ENCODE measurements around the gene CASD1.
A peak's percentile ranks its signal among the peaks of the same experiment; 100 is the strongest.

CASD1 gene

DNA sequence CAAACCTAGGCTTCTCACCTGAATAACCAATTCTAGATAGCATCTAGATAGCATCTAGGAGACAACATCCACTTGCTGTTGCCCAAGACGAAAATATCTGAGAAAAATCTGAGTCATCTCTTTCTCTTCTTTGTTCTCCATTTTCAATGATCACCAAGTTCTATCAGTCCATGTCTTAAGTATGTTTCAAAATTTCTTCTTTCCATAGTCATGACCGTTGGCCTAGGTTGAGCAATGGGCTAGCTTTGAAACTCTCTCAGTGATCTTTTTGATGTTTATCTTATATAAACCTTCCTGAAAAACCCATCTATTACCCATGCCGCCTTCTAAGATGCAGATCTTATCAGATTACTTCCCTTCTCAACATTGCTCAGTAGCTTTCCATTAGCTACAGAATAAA lies 23.4 kb upstream of the CASD1 start:
- DNase-seq (ENCODE audit: insufficient read length, low spot score) (no peak), FAIRE-seq (no peak)
- no peak for TF ChIP-seq TAF1 (IDR thresholded peaks at IDR 0.05; ENCODE audit: low read depth, low read length)
- no peak for TF ChIP-seq SPI1 (IDR thresholded peaks at IDR 0.05; ENCODE audit: low read depth, low read length)
- no peak for TF ChIP-seq POU2F2 (IDR thresholded peaks at IDR 0.05; ENCODE audit: low read depth, low read length)
- TF ChIP-seq POLR2AphosphoS5 (IDR thresholded peaks at IDR 0.05; ENCODE audit: low read depth, low read length): no peak
- TF ChIP-seq PAX5 (IDR thresholded peaks at IDR 0.05; ENCODE audit: insufficient read depth, low read length, severe bottlenecking): no peak
- no peak for TF ChIP-seq POLR2A (IDR thresholded peaks at IDR 0.05; ENCODE audit: low read depth, low read length)

DNA sequence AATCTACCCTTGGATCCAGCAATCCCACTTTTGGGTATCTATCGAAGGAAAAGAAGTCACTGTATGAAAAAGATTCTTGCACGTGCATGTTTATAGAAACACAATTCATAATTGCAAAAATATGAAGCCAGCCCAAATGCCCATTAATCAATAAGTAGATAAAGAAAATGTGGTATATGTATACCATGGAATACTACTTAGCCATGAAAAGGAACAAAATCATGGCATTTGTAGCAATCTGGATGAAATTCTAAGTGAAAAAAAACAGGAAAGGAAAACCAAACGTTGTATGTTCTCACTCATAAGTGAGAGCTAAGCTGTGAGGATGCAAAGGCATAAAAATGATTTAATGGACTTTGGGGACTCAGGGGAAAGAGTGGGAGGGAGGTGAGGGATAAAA lies 18.2 kb upstream of the CASD1 start:
- DNase-seq (ENCODE audit: insufficient read length, low spot score): no peak
- TF ChIP-seq POU2F2 (IDR thresholded peaks at IDR 0.05; ENCODE audit: low read depth, low read length) (no peak), TAF1 (IDR thresholded peaks at IDR 0.05; ENCODE audit: low read depth, low read length) (no peak), POLR2AphosphoS5 (IDR thresholded peaks at IDR 0.05; ENCODE audit: low read depth, low read length) (no peak), POLR2A (IDR thresholded peaks at IDR 0.05; ENCODE audit: low read depth, low read length) (no peak), PAX5 (IDR thresholded peaks at IDR 0.05; ENCODE audit: insufficient read depth, low read length, severe bottlenecking) (no peak), SPI1 (IDR thresholded peaks at IDR 0.05; ENCODE audit: low read depth, low read length) (no peak)

DNA sequence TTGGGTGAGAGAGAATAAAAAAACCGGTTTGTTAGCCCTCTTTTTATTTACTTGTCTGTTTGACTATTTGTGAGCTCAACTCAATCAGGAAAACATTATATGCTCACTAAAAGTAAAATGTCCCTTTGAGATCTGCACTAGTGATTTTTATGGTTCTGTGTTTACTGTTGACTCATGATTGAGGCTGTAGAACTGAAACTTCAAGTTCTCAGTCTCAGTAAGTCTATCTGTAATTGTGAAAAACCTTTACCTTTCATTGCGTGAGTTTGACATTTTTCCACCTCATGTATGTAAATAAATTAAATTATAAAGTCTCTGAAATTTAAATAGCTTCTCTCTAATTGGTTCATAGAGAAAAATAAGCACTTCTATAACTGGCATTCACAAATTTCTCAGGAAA lies 17.0 kb upstream of the CASD1 start:
- FAIRE-seq (peak; percentile 83), DNase-seq (ENCODE audit: insufficient read length, low spot score) (peak; percentile 11)

More for the DNA sequence above, 18.2 kb upstream of the CASD1 start:
- FAIRE-seq: no peak

DNA sequence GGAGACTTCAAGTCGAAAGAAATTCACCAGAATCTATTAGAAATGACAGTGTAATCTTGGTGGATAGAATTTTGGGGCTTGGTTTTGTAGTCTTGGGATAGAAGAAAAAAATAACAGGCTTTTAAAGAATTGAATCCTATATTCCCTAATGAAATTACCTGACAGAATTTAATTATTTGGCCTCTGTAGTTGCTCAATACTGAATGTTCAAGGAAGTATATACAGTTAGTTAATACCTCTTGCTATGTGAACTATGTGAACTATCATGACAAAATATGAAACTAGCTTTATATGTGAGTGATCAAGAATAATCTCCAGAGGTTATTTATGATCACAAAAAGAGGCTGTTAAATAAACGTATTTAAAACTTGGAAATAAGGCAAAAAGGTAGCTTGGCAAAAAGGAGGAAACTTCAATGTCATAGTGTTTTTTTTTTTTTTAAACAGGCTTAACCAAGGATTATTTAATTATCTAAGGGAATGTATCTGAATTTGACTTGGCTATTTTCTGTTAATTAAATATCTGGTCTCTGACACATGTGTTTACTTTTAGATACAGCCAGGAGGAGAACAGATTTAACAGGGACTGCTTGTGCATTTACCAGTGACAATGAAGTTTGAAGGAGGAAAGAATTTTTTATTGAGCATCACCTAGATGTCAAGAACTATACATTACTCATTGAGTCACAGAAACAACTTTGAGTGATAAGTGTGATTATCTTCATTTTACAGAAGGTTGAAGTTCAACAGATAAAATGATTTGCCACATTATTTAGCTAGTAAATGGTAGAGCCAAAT lies 11.5 kb upstream of the CASD1 start:
- TF ChIP-seq PAX5 (IDR thresholded peaks at IDR 0.05; ENCODE audit: insufficient read depth, low read length, severe bottlenecking) (no peak), POLR2AphosphoS5 (IDR thresholded peaks at IDR 0.05; ENCODE audit: low read depth, low read length) (no peak), POU2F2 (IDR thresholded peaks at IDR 0.05; ENCODE audit: low read depth, low read length) (no peak), SPI1 (IDR thresholded peaks at IDR 0.05; ENCODE audit: low read depth, low read length) (no peak), TAF1 (IDR thresholded peaks at IDR 0.05; ENCODE audit: low read depth, low read length) (no peak), POLR2A (IDR thresholded peaks at IDR 0.05; ENCODE audit: low read depth, low read length) (no peak)
- DNase-seq (ENCODE audit: insufficient read length, low spot score) (no peak), FAIRE-seq (no peak)

More for the DNA sequence above, 17.0 kb upstream of the CASD1 start:
- TF ChIP-seq SPI1 (IDR thresholded peaks at IDR 0.05; ENCODE audit: low read depth, low read length) (peak; percentile 51), POLR2A (IDR thresholded peaks at IDR 0.05; ENCODE audit: low read depth, low read length) (no peak)

DNA sequence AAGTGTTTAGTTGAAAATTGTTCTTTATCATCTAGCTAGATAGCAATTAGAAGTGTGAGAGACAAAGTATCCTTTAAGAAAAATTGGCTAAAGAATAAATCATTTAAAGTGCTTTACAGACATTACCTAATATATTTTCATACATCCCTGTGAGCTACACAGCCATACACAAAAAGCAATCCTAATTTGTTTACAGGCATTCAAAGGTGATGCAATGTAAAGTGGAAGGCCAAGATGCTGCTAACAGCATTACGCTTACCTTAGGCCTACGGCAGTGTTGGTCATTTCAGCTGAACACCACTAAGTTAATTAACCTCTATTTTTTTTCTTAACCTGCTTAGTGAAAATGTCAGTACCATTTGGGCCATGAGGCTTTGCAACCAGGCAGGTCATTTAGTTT lies 10.7 kb upstream of the CASD1 start:
- TF ChIP-seq SPI1 (IDR thresholded peaks at IDR 0.05; ENCODE audit: low read depth, low read length) (no peak), POLR2AphosphoS5 (IDR thresholded peaks at IDR 0.05; ENCODE audit: low read depth, low read length) (no peak), POU2F2 (IDR thresholded peaks at IDR 0.05; ENCODE audit: low read depth, low read length) (no peak), POLR2A (IDR thresholded peaks at IDR 0.05; ENCODE audit: low read depth, low read length) (no peak), PAX5 (IDR thresholded peaks at IDR 0.05; ENCODE audit: insufficient read depth, low read length, severe bottlenecking) (no peak), TAF1 (IDR thresholded peaks at IDR 0.05; ENCODE audit: low read depth, low read length) (no peak)
- FAIRE-seq (no peak), DNase-seq (ENCODE audit: insufficient read length, low spot score) (no peak)

DNA sequence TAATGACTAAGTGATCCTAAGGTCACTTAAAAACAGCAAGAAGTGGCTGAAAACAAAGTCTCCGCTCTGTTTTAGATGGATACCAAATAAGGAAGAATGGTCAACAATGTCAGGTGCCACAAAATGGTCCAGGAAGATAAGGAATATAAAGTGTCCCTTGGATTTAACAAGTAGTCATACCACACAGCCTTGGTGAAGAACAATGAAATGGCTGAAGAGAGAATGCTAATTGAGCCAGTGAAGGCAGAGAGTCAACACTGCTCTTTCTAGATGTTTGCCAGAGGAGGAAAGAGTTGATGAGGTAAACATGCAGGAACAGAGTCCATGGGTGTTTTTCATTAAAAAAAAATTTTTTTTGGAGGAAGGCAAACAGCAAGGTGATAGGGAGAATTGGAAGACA lies 2.1 kb upstream of the CASD1 start:
- FAIRE-seq: no peak
- no peak for DNase-seq (ENCODE audit: insufficient read length, low spot score)
- TF ChIP-seq POU2F2 (IDR thresholded peaks at IDR 0.05; ENCODE audit: low read depth, low read length) (no peak), SPI1 (IDR thresholded peaks at IDR 0.05; ENCODE audit: low read depth, low read length) (no peak), POLR2A (IDR thresholded peaks at IDR 0.05; ENCODE audit: low read depth, low read length) (no peak), PAX5 (IDR thresholded peaks at IDR 0.05; ENCODE audit: insufficient read depth, low read length, severe bottlenecking) (no peak), TAF1 (IDR thresholded peaks at IDR 0.05; ENCODE audit: low read depth, low read length) (no peak), POLR2AphosphoS5 (IDR thresholded peaks at IDR 0.05; ENCODE audit: low read depth, low read length) (no peak)

DNA sequence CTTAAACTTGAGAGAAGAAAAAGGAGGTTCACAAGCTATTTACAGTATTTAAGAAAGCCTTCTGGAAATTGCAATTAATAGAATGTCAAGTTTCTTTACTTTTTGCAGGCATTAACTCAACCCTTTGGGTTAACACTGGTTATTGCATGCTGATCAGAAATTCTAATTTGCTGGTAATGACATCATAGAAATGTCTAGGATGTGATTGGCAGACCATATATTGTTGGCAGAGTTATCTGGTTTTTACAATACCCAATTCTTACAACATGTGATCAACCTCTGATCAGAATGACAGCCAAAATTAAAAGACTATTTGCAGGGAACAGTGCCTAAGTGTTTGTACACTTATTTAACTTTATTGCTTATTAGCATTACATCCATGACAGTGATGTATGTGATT lies 1.6 kb upstream of the CASD1 start:
- FAIRE-seq (no peak), DNase-seq (ENCODE audit: insufficient read length, low spot score) (no peak)
- no peak for TF ChIP-seq PAX5 (IDR thresholded peaks at IDR 0.05; ENCODE audit: insufficient read depth, low read length, severe bottlenecking)
- TF ChIP-seq POLR2AphosphoS5 (IDR thresholded peaks at IDR 0.05; ENCODE audit: low read depth, low read length): no peak
- no peak for TF ChIP-seq POLR2A (IDR thresholded peaks at IDR 0.05; ENCODE audit: low read depth, low read length)
- TF ChIP-seq POU2F2 (IDR thresholded peaks at IDR 0.05; ENCODE audit: low read depth, low read length): no peak
- no peak for TF ChIP-seq TAF1 (IDR thresholded peaks at IDR 0.05; ENCODE audit: low read depth, low read length)
- TF ChIP-seq SPI1 (IDR thresholded peaks at IDR 0.05; ENCODE audit: low read depth, low read length): no peak

DNA sequence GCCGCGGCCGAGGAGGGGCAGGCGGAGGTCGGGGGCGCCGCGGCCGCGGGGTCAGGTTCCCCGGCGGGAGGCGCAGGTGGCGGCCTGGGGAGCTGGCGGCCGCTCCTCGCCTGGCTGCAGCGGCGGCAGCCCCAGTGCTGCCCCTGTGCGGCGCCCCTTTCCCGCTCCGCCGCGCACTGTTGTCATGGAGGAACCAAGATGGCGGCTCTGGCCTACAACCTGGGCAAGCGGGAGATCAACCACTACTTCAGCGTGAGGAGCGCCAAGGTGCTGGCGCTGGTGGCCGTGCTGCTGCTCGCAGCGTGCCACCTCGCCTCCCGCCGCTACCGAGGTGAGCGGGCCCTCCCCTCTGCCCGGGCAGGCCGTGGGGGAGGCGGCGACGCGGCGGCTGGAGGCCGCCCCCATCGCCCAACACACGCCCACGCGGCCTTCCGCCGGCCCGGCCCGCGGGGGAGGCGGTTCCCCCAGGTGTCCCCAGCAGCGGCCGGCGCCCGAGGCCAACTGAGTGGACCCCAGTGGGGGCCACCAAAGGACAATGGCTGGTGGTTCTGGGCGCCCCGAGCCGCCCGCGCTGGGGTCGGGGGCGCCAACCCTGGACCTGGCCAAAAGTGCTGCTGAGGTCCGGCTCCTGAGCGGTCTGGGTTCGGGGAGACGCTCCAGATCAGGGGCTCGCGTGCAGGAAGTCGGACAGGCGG lies 425 bp downstream of the CASD1 start:
- peak; percentile 95 for FAIRE-seq
- TF ChIP-seq PAX5 (IDR thresholded peaks at IDR 0.05; ENCODE audit: insufficient read depth, low read length, severe bottlenecking) (peak; percentile 64), TAF1 (IDR thresholded peaks at IDR 0.05; ENCODE audit: low read depth, low read length) (peak; percentile 44), POLR2AphosphoS5 (IDR thresholded peaks at IDR 0.05; ENCODE audit: low read depth, low read length) (peak; percentile 77), POU2F2 (IDR thresholded peaks at IDR 0.05; ENCODE audit: low read depth, low read length) (no peak), POLR2A (IDR thresholded peaks at IDR 0.05; ENCODE audit: low read depth, low read length) (peak; percentile 68)
- peak; percentile 71 for DNase-seq (ENCODE audit: insufficient read length, low spot score)

DNA sequence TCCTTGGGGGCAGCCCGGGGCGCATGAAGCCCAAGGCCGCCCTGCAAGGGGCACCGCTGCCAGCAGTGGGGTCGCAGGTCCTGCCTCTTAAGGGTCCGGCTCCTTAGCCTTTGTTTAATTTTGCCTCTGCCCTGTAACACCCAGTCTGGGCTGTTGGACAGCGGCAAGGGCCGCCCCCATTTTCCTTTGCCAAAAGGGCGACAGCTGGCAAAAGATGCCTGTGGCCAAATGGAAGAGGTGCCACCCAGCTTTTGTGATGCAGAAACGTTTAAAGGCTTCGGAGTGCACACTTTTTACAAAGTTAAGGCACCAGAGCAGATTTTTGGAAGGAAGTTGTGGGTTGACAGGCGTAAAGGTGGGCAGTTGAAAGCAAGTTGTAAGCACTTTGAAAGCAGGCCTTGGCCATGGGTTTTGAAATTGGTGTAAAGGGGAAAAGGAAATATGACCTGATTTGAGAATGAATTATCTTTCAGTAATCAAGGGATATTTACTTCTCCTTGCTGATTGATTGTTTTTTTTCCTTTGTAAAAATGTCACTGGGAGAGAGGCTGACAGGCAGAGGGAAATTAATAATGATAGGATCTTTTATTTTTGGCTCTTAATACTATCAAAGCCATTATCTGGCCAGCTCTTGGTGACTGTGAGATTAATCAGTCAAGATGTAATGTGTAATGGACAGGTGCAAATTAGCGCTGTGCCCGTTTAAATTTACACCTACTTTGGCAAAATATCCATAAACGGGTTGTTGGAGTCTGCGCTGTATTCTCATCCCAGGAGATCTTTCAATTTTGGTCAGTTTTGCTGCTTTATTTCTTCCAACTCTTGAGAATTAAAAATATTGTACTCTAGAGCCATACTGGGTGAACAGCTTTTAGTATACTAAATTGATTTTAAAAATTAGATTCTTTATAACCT lies 1.2 kb downstream of the CASD1 start:
- no peak for TF ChIP-seq TAF1 (IDR thresholded peaks at IDR 0.05; ENCODE audit: low read depth, low read length)
- no peak for TF ChIP-seq POLR2A (IDR thresholded peaks at IDR 0.05; ENCODE audit: low read depth, low read length)
- no peak for TF ChIP-seq POLR2AphosphoS5 (IDR thresholded peaks at IDR 0.05; ENCODE audit: low read depth, low read length)
- TF ChIP-seq PAX5 (IDR thresholded peaks at IDR 0.05; ENCODE audit: insufficient read depth, low read length, severe bottlenecking): no peak
- TF ChIP-seq SPI1 (IDR thresholded peaks at IDR 0.05; ENCODE audit: low read depth, low read length): no peak
- no peak for TF ChIP-seq POU2F2 (IDR thresholded peaks at IDR 0.05; ENCODE audit: low read depth, low read length)
- peak; percentile 8 for DNase-seq (ENCODE audit: insufficient read length, low spot score)
- FAIRE-seq: peak; percentile 70
